Measurements from ENCODE around the gene CLEC4F. TPM values are rescaled to one million over a fixed set of nuclear protein-coding genes. Genes with fewer than 3 reads are reported as not detected.
A peak's percentile ranks its signal among the peaks of the same experiment; 100 is the strongest.

The CLEC4F gene
- total and polyA plus RNA-seq, 2 experiments from 2014 or later, result not detected

GRCh38 chr2:70785137-70785911 lies 35.1 kb downstream of the CLEC4F start:
- TF ChIP-seq ZNF331 (CRISPR knock-in tag; IDR thresholded peaks at IDR 0.05; ENCODE audit: low read depth) (no peak), CTCF (conservative IDR thresholded peaks at IDR 0.05; ENCODE audit: low read depth in 2 of 2) (peak; percentile 89 to 93)
- H2AFZ ChIP-seq, result no peak overlapping the region
- no peak overlapping the region for H3K27ac ChIP-seq (ENCODE audit: low read depth)
- no peaks in the 10 kb centered on the region; the same call in 1 of the 2 replicates for H4K20me1 ChIP-seq (replicated peaks; ENCODE audit: insufficient read depth)
- Mint-ChIP-seq H3K4me3 (no peak overlapping the region), H3K27me3 (ENCODE audit: insufficient read depth, low read depth, poor library complexity) (peaks cover 44% of the 10 kb centered on the region), H3K36me3 (ENCODE audit: low read depth) (no peaks in the 10 kb centered on the region), H3K9me3 (no peaks in the 10 kb centered on the region), H3K27ac (no peak overlapping the region), H3K4me1 (peaks cover 10% of the 10 kb centered on the region; the same call in 2 of the 3 replicates)
- no peaks in the 10 kb centered on the region for H3F3A ChIP-seq (replicated peaks; ENCODE audit: low read depth)
- no peaks in the 10 kb centered on the region for H3K36me3 ChIP-seq (ENCODE audit: insufficient read depth)
- DNase-seq (ENCODE audit: low spot score) (peak; percentile 75), ATAC-seq (peak; percentile 58)
- H3K9me2 ChIP-seq (ENCODE audit: insufficient read depth), result no peaks in the 10 kb centered on the region
- no peaks in the 10 kb centered on the region for H3K79me2 ChIP-seq (replicated peaks; ENCODE audit: insufficient read depth)
- H3K4me3 ChIP-seq, result no peak overlapping the region
- H3K27me3 ChIP-seq (ENCODE audit: insufficient read depth), result peaks cover 70% of the 10 kb centered on the region
- no peak overlapping the region for H3K4me2 ChIP-seq
- no peaks in the 10 kb centered on the region for H3K4me1 ChIP-seq (ENCODE audit: insufficient read depth)

DNA sequence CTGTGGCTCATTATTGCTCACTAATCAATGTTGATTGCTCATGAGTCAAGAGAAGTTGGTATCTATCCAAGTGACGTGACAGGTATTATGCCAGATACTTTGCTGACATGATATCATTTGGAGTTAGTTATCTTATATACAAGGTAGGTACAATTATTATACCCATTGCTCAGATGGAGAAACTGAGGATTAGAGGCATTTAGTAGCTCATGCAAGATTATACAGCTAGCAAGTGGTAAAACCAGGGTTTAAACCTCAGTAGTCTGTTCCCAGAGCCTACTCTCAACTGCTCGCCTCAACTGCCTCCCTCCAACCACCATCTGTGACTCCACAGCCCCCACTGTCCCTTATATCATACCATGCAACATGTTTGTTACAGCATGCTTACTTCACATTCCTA lies 36.1 kb downstream of the CLEC4F start:
- peaks cover 60% of the 10 kb centered on the region for H3K27me3 ChIP-seq (ENCODE audit: insufficient read depth)
- no peak overlapping the region for H3K27ac ChIP-seq (ENCODE audit: low read depth)
- H3K79me2 ChIP-seq (replicated peaks; ENCODE audit: insufficient read depth), result no peaks in the 10 kb centered on the region
- no peaks in the 10 kb centered on the region for H3K9me2 ChIP-seq (ENCODE audit: insufficient read depth)
- DNase-seq (ENCODE audit: low spot score) (no peak), ATAC-seq (no peak)
- H3K27me3 Mint-ChIP-seq (ENCODE audit: insufficient read depth, low read depth, poor library complexity), result peaks cover 37% of the 10 kb centered on the region
- no peaks in the 10 kb centered on the region for H3K36me3 Mint-ChIP-seq (ENCODE audit: low read depth)
- H3K4me1 ChIP-seq (ENCODE audit: insufficient read depth), result no peaks in the 10 kb centered on the region
- H3K27ac Mint-ChIP-seq, result no peak overlapping the region
- no peaks in the 10 kb centered on the region for H3F3A ChIP-seq (replicated peaks; ENCODE audit: low read depth)
- H3K36me3 ChIP-seq (ENCODE audit: insufficient read depth), result no peaks in the 10 kb centered on the region
- no peak overlapping the region for H3K4me2 ChIP-seq
- H3K4me3 ChIP-seq, result no peak overlapping the region
- no peak overlapping the region for H2AFZ ChIP-seq
- no peak overlapping the region for H3K4me3 Mint-ChIP-seq
- H4K20me1 ChIP-seq (replicated peaks; ENCODE audit: insufficient read depth), result no peaks in the 10 kb centered on the region; the same call in 1 of the 2 replicates
- no peaks in the 10 kb centered on the region for H3K9me3 Mint-ChIP-seq
- peaks cover 8% of the 10 kb centered on the region; the same call in 2 of the 3 replicates for H3K4me1 Mint-ChIP-seq
- TF ChIP-seq EZH2phosphoT487 (IDR thresholded peaks at IDR 0.05; ENCODE audit: unreplicated experiment) (no peak), ZNF114 (CRISPR knock-in tag; IDR thresholded peaks at IDR 0.05) (no peak), POLR2AphosphoS5 (IDR thresholded peaks at IDR 0.05; ENCODE audit: low read depth) (no peak), NANOG (IDR thresholded peaks at IDR 0.05; ENCODE audit: borderline replicate concordance) (no peak), ZNF331 (CRISPR knock-in tag; IDR thresholded peaks at IDR 0.05; ENCODE audit: low read depth) (no peak), JUNB (IDR thresholded peaks at IDR 0.05; ENCODE audit: unreplicated experiment) (no peak), EZH2 (IDR thresholded peaks at IDR 0.05; ENCODE audit: low read depth, unreplicated experiment) (no peak)
- TF ChIP-seq, protein P1, sequence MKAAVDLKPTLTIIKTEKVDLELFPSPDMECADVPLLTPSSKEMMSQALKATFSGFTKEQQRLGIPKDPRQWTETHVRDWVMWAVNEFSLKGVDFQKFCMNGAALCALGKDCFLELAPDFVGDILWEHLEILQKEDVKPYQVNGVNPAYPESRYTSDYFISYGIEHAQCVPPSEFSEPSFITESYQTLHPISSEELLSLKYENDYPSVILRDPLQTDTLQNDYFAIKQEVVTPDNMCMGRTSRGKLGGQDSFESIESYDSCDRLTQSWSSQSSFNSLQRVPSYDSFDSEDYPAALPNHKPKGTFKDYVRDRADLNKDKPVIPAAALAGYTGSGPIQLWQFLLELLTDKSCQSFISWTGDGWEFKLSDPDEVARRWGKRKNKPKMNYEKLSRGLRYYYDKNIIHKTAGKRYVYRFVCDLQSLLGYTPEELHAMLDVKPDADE (IDR thresholded peaks at IDR 0.05), result no peak
- TF ChIP-seq, protein P2, sequence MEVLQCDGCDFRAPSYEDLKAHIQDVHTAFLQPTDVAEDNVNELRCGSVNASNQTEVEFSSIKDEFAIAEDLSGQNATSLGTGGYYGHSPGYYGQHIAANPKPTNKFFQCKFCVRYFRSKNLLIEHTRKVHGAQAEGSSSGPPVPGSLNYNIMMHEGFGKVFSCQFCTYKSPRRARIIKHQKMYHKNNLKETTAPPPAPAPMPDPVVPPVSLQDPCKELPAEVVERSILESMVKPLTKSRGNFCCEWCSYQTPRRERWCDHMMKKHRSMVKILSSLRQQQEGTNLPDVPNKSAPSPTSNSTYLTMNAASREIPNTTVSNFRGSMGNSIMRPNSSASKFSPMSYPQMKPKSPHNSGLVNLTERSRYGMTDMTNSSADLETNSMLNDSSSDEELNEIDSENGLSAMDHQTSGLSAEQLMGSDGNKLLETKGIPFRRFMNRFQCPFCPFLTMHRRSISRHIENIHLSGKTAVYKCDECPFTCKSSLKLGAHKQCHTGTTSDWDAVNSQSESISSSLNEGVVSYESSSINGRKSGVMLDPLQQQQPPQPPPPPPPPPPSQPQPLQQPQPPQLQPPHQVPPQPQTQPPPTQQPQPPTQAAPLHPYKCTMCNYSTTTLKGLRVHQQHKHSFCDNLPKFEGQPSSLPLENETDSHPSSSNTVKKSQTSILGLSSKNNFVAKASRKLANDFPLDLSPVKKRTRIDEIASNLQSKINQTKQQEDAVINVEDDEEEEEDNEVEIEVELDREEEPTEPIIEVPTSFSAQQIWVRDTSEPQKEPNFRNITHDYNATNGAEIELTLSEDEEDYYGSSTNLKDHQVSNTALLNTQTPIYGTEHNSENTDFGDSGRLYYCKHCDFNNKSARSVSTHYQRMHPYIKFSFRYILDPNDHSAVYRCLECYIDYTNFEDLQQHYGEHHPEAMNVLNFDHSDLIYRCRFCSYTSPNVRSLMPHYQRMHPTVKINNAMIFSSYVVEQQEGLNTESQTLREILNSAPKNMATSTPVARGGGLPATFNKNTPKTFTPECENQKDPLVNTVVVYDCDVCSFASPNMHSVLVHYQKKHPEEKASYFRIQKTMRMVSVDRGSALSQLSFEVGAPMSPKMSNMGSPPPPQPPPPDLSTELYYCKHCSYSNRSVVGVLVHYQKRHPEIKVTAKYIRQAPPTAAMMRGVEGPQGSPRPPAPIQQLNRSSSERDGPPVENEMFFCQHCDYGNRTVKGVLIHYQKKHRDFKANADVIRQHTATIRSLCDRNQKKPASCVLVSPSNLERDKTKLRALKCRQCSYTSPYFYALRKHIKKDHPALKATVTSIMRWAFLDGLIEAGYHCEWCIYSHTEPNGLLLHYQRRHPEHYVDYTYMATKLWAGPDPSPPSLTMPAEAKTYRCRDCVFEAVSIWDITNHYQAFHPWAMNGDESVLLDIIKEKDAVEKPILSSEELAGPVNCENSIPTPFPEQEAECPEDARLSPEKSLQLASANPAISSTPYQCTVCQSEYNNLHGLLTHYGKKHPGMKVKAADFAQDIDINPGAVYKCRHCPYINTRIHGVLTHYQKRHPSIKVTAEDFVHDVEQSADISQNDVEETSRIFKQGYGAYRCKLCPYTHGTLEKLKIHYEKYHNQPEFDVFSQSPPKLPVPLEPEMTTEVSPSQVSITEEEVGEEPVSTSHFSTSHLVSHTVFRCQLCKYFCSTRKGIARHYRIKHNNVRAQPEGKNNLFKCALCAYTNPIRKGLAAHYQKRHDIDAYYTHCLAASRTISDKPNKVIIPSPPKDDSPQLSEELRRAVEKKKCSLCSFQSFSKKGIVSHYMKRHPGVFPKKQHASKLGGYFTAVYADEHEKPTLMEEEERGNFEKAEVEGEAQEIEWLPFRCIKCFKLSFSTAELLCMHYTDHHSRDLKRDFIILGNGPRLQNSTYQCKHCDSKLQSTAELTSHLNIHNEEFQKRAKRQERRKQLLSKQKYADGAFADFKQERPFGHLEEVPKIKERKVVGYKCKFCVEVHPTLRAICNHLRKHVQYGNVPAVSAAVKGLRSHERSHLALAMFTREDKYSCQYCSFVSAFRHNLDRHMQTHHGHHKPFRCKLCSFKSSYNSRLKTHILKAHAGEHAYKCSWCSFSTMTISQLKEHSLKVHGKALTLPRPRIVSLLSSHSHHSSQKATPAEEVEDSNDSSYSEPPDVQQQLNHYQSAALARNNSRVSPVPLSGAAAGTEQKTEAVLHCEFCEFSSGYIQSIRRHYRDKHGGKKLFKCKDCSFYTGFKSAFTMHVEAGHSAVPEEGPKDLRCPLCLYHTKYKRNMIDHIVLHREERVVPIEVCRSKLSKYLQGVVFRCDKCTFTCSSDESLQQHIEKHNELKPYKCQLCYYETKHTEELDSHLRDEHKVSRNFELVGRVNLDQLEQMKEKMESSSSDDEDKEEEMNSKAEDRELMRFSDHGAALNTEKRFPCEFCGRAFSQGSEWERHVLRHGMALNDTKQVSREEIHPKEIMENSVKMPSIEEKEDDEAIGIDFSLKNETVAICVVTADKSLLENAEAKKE (CRISPR knock-in tag; IDR thresholded peaks at IDR 0.05), result no peak
